Chondrocyte (in vitro differentiated cells): ENCODE measurements around the gene POLR2J2. TPM values are rescaled to one million over a fixed set of nuclear protein-coding genes. Genes with fewer than 3 reads are reported as not detected.
"Not testable (repeated sequence)": the region's sequence is repeated elsewhere in the genome, so short reads cannot be mapped to it uniquely, and the experiment has no call there.

Experiments used
- DNase-seq: peaks from one replicate; pipeline ENCODE4 v3.0.0; 2021; ENCODE audit warnings: mixed read lengths, low spot score
- H3K27ac Mint-ChIP-seq: one replicate; pipeline ENCODE4 v1.8.0; 2021; ENCODE audit warnings: mild to moderate bottlenecking, moderate library complexity, mixed read lengths; ENCODE audit not compliant: unreplicated experiment
- H3K27me3 Mint-ChIP-seq: 2 replicates; pipeline ENCODE4 v1.8.0; 2021; ENCODE audit warnings: low read depth, mixed read lengths
- H3K36me3 Mint-ChIP-seq: 2 replicates; pipeline ENCODE4 v1.8.0; 2021; ENCODE audit warnings: low read depth, mixed read lengths
- H3K4me1 Mint-ChIP-seq: 2 replicates; pipeline ENCODE4 v1.8.0; 2021; ENCODE audit warnings: low read depth, mild to moderate bottlenecking, mixed read lengths
- H3K4me3 Mint-ChIP-seq: one replicate; pipeline ENCODE4 v1.8.0; 2021; ENCODE audit warnings: mild to moderate bottlenecking, moderate library complexity, mixed read lengths; ENCODE audit not compliant: unreplicated experiment
- H3K9me3 Mint-ChIP-seq: 2 replicates; pipeline ENCODE4 v1.8.0; 2021; ENCODE audit warnings: low read depth, mixed read lengths
- long read RNA-seq: library from polyadenylated mRNA; stranded (forward); transcript quantifications from one replicate; pipeline ENCODE4 v2.0.0, GENCODE V29; 2021
- total RNA-seq: library from RNA; stranded (reverse); gene quantifications from 3 replicates; pipeline ENCODE4 v1.2.1, GENCODE V29; 2021
- TF ChIP-seq, protein P1 (sequence below): fragments of 200-600 bp; sonication (generic); IDR thresholded peaks from 2 replicates; pipeline ENCODE4 v1.5.0; 2021; ENCODE audit warnings: antibody characterized with exemption, mild to moderate bottlenecking, moderate library complexity

POLR2J2 gene
- total RNA-seq: 1.5 to 5.1 TPM (median 2.9 TPM) in 3 replicates
- long read RNA-seq: 0 reads

DNA sequence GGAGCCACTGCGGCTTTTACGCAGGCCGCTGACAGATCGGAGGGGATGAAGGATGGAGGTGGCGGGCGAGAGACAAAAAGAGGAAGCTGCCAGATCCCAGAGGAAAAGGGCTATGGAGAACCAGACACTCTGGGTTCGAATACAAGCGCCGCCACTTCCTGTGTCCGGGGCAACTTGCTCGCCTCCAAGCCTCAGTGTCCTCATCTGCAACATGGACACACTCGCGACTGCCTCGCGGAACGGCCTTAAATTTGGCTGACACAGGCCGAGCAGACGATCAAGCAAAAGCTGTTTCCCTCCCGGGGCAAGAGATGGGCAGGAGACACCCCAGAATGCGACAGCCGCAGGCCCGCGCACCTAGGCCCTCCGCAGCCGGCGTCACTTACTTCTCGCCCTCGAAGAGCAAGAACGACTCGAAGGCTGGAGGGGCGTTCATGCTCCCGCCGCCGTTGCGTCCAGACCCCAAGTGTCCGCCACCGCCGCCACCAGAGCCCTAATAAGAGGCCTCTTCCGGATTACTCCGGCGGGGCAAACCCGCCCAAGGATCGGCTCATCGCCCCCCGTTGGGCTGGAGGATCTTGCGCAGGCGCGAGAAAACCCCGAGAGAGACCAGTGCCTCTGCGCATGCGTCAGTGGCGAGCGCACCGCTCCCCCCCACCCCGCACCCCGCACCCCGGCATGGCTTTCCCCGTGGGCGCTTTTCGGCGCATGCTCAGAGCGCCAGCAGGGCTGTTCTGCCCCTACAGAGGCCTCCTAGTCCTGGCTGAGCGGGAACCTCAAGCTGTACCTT lies at the start of gene POLR2J2:
Gene POLR2J2 (minus strand): TSS at position 498 of the 790 bp plus-strand sequence. CDS start 62 bp downstream, at position 436.
- peak; percentile 94 for DNase-seq
- Mint-ChIP-seq H3K27ac (peak within 1 kb of the TSS; percentile 77), H3K4me3 (peak within 1 kb of the TSS; percentile 81)
- TF ChIP-seq, protein P1, sequence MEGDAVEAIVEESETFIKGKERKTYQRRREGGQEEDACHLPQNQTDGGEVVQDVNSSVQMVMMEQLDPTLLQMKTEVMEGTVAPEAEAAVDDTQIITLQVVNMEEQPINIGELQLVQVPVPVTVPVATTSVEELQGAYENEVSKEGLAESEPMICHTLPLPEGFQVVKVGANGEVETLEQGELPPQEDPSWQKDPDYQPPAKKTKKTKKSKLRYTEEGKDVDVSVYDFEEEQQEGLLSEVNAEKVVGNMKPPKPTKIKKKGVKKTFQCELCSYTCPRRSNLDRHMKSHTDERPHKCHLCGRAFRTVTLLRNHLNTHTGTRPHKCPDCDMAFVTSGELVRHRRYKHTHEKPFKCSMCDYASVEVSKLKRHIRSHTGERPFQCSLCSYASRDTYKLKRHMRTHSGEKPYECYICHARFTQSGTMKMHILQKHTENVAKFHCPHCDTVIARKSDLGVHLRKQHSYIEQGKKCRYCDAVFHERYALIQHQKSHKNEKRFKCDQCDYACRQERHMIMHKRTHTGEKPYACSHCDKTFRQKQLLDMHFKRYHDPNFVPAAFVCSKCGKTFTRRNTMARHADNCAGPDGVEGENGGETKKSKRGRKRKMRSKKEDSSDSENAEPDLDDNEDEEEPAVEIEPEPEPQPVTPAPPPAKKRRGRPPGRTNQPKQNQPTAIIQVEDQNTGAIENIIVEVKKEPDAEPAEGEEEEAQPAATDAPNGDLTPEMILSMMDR: peak; percentile 52
- H3K4me1 Mint-ChIP-seq, H3K9me3 Mint-ChIP-seq, H3K27me3 Mint-ChIP-seq, H3K36me3 Mint-ChIP-seq: not testable (repeated sequence)

- H3K36me3 Mint-ChIP-seq, H3K27me3 Mint-ChIP-seq, H3K9me3 Mint-ChIP-seq, DNase-seq, H3K4me3 Mint-ChIP-seq: not testable (repeated sequence)
- Mint-ChIP-seq H3K27ac (peak overlapping the region; percentile 70), H3K4me1 (peaks cover 19% of the 10 kb centered on the region)
Observed at GRCh38 chr7:102718491-102718890, 47.0 kb upstream of the POLR2J2 start.

DNA sequence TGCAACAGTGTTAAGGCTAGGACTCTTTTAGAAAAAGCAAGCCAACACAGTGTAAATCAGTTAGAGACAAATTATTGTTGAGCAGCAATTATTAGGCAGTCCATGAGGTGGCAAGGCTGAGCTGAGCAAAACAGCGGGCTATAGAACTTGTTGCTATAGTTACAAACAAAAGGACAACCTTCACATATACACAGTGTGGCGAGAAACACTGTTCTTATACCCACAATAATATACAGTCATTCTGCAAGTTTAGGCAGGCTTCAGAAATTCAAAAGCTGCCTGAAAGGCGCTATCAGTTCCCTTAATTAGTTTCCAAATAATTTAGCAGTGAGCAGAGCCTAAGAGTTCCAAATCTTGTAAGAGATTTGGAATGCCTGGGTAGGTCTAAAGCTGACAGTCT lies 44.3 kb upstream of the POLR2J2 start:
- DNase-seq, H3K4me3 Mint-ChIP-seq, H3K27ac Mint-ChIP-seq, H3K36me3 Mint-ChIP-seq, H3K9me3 Mint-ChIP-seq, H3K27me3 Mint-ChIP-seq: not testable (repeated sequence)
- TF ChIP-seq, protein P1: peak; percentile 39
- peaks cover 26% of the 10 kb centered on the region for H3K4me1 Mint-ChIP-seq

DNA sequence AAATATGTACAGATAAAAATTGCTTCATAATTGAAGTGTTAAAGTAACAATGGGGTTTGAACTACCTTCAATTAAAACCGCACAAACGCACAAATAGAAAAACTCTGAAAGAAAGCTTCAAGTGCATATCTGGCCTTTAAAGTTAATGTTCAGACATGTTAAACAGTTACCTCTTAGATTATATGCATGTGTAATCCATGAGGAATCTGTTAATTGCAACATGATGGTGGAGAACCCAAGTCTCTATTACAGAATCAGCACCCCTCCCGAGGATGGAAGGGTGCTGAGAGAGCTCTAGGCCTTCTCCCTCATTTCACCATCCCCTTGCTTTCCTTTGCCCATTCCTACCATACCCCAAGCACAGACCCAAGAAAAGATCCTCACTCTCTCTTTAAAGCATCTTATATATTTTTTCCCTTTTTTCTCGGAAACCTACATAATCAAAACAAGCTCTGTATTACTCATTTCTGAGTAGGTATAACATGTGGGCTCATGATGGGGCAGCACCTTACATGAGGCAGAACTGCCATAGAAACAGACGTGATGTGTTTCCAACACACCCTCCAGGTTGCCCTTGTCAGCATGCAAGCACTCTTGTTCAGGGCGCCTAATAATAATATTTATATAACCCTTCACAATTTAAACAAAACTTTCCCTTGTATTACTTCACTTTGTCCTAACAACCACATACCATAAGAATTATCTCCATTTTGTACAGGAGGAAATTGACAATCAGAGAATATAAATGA lies 43.5 kb upstream of the POLR2J2 start:
- H3K27me3 Mint-ChIP-seq, H3K27ac Mint-ChIP-seq, H3K36me3 Mint-ChIP-seq: not testable (repeated sequence)

GRCh38 chr7:102713691-102714080 lies 42.2 kb upstream of the POLR2J2 start:
- peaks cover 18% of the 10 kb centered on the region for H3K4me1 Mint-ChIP-seq
- H3K27ac Mint-ChIP-seq, H3K27me3 Mint-ChIP-seq, H3K4me3 Mint-ChIP-seq, DNase-seq, H3K9me3 Mint-ChIP-seq, H3K36me3 Mint-ChIP-seq: not testable (repeated sequence)

More for the DNA sequence above, 43.5 kb upstream of the POLR2J2 start:
- not testable (repeated sequence) for H3K4me3 Mint-ChIP-seq, DNase-seq, H3K9me3 Mint-ChIP-seq
- peaks cover 26% of the 10 kb centered on the region for H3K4me1 Mint-ChIP-seq

GRCh38 chr7:102713011-102713690 lies 41.7 kb upstream of the POLR2J2 start:
- not testable (repeated sequence) for DNase-seq, H3K27me3 Mint-ChIP-seq, H3K36me3 Mint-ChIP-seq, H3K4me3 Mint-ChIP-seq, H3K9me3 Mint-ChIP-seq, H3K27ac Mint-ChIP-seq
- H3K4me1 Mint-ChIP-seq: peaks cover 13% of the 10 kb centered on the region

DNA sequence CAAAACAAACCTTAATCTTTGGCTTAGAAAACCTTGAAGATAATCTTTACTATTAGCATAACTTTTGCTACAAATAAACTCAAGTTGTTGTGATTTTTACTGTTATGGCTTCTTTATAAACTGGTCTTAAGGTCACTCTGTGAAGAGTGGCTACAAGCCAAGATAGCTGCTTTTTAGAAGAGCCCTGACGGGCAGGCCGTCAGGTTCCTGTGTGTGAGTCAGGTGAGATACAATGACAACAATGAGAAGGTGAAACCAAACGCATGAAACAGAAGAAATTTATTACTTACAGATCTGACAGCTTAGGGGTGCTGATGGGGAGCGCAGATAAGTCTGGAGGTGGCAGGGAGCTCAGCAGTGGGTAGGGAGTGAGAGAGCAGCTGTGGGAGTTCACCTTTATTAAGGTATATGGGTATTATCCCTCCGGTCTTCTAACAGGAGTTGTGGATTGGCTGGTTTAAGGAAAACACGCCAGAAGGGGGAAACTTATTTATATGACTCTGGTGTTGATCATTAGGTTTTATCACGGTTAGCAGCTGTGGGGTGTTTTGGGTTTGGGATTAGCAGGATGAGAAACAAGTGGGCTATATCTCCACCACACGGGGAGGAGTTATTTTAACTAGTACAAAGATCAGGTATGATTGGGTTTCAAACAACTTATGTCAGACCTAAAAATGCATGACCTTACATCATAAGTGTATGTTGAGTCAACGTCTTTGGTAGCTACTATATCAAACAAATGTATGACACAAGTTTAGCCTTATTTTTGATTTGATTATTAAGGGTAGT lies 27.7 kb upstream of the POLR2J2 start:
- peaks cover 18% of the 10 kb centered on the region for H3K27me3 Mint-ChIP-seq

DNA sequence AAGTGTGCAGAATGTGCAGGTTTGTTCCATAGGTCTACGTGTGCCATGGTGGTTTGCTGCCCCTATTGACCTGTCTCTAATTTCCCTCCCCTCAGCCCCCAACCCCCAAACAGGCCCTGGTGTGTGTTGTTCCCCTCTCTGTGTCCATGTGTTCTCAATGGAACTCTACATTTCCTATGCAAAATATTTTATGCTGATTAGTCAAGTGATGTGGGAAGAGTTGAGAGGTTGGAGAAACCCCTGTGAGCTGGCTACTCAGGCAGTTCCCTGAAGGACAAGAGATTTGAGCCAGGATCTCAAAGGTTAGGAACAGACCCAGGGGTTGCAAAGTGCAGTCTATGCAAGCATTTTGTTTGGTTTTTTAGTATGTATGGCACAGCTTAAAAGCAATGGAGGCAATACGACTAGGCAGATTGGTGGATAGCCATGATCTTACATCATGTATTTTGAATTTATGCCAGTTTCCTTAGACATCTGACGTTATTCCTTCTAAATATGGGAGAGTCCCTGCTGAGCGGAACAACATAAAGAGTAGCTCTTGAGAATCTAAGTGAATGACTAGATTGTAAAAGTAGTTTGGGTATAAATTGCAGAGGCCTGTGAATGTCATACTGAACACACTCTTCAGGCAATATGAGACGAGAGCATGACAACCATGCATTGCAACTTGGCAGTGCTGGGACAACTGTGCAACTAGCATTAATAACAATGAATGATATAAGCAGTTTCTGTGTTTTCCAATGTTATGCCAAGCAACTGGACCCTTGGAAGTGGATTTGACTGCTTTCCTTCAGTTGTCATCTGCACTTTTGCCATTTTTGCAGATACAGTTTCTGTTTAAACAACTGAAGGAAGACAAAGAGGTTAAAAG lies 26.4 kb upstream of the POLR2J2 start:
- DNase-seq, H3K4me3 Mint-ChIP-seq, H3K36me3 Mint-ChIP-seq, H3K9me3 Mint-ChIP-seq, H3K4me1 Mint-ChIP-seq, H3K27ac Mint-ChIP-seq: not testable (repeated sequence)
- peaks cover 16% of the 10 kb centered on the region for H3K27me3 Mint-ChIP-seq

More for the DNA sequence above, 27.7 kb upstream of the POLR2J2 start:
- not testable (repeated sequence) for H3K27ac Mint-ChIP-seq, H3K36me3 Mint-ChIP-seq, H3K9me3 Mint-ChIP-seq, DNase-seq, H3K4me1 Mint-ChIP-seq, H3K4me3 Mint-ChIP-seq

- not testable (repeated sequence) for H3K4me1 Mint-ChIP-seq, H3K4me3 Mint-ChIP-seq, H3K36me3 Mint-ChIP-seq, H3K9me3 Mint-ChIP-seq, H3K27ac Mint-ChIP-seq, DNase-seq
- peaks cover 18% of the 10 kb centered on the region for H3K27me3 Mint-ChIP-seq
Observed at GRCh38 chr7:102696009-102696408, 24.5 kb upstream of the POLR2J2 start.
